ENCODE measurements around the gene GNAI3. TPM values are rescaled to one million over a fixed set of nuclear protein-coding genes. Genes with fewer than 3 reads are reported as not detected.

GNAI3 gene
- total and polyA plus RNA-seq, 4 donors = 2.7 to 10.4 (median 6.5) TPM

- Histone ChIP-seq H3K27me3 (ENCODE audit: control insufficient read depth in 3 of 3, insufficient read depth in 3 of 3, low read length in 2 of 3) (no peaks in the 10 kb centered on the region), H3K27ac (ENCODE audit: low read depth in 1 of 2, low read length in 1 of 2) (no peak overlapping the region), H3K9me3 (ENCODE audit: control insufficient read depth in 4 of 4, insufficient read depth in 3 of 4, low read length in 3 of 4) (no peaks in the 10 kb centered on the region), H3K4me3 (no peak overlapping the region), H3K4me1 (ENCODE audit: control insufficient read depth in 5 of 5, insufficient read depth in 5 of 5, low read length in 5 of 5) (no peaks in the 10 kb centered on the region), H3K36me3 (ENCODE audit: control insufficient read depth in 4 of 4, insufficient read depth in 4 of 4, low read length in 4 of 4) (peaks cover 7 to 60% (median 35%) of the 10 kb centered on the region in 4 donors), H3K9ac (ENCODE audit: insufficient read depth in 1 of 2, low read length in 2 of 2) (no peak overlapping the region)
- TF ChIP-seq CTCF (IDR thresholded peaks at IDR 0.05; ENCODE audit: control extremely low read depth, extremely low read depth) = no peak
- 61 to 72% methylated on average over 3 of the region's 3 CpGs for WGBS, 2 donors
- no peak for ATAC-seq (ENCODE audit: insufficient read depth, low FRiP score)
- no peak for DNase-seq
Measured at GRCh38 chr1:109589177-109589576, 40.8 kb downstream of the GNAI3 start.

GRCh38 chr1:109589679-109590078 is 41.3 kb downstream of the GNAI3 start:
- Histone ChIP-seq H3K27ac (ENCODE audit: low read depth in 1 of 2, low read length in 1 of 2) (no peak overlapping the region), H3K9me3 (ENCODE audit: control insufficient read depth in 4 of 4, insufficient read depth in 3 of 4, low read length in 3 of 4) (no peaks in the 10 kb centered on the region), H3K27me3 (ENCODE audit: control insufficient read depth in 3 of 3, insufficient read depth in 3 of 3, low read length in 2 of 3) (no peaks in the 10 kb centered on the region), H3K4me3 (no peak overlapping the region), H3K9ac (ENCODE audit: insufficient read depth in 1 of 2, low read length in 2 of 2) (no peak overlapping the region), H3K36me3 (ENCODE audit: control insufficient read depth in 4 of 4, insufficient read depth in 4 of 4, low read length in 4 of 4) (peaks cover 7 to 55% (median 32%) of the 10 kb centered on the region in 4 donors), H3K4me1 (ENCODE audit: control insufficient read depth in 5 of 5, insufficient read depth in 5 of 5, low read length in 5 of 5) (no peaks in the 10 kb centered on the region)
- no peak for DNase-seq
- no peak for ATAC-seq (ENCODE audit: insufficient read depth, low FRiP score)
- TF ChIP-seq CTCF (IDR thresholded peaks at IDR 0.05; ENCODE audit: control extremely low read depth, extremely low read depth) = no peak

DNA sequence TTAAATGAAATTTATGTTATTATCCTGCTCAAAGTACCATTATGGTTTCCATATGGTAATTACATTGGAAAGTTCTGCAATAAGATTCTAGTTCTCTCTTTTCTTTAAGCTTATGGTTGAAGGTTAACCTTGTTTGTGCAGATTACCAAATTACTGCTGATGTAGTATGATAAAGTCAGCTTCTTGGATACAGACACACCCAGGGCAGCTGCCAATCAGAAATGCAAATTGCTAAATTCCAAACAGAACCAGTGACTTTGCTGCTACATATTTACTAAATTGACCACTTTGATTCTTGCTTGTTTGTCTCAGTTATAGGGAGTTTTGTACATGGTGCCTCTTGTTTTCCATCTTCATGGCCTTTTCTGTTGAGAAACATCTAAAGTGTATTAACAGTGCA is 44.5 kb downstream of the GNAI3 start:
- Histone ChIP-seq H3K4me3 (no peak overlapping the region), H3K27me3 (ENCODE audit: control insufficient read depth in 3 of 3, insufficient read depth in 3 of 3, low read length in 2 of 3) (no peaks in the 10 kb centered on the region), H3K4me1 (ENCODE audit: control insufficient read depth in 5 of 5, insufficient read depth in 5 of 5, low read length in 5 of 5) (no peaks in the 10 kb centered on the region), H3K27ac (ENCODE audit: low read depth in 1 of 2, low read length in 1 of 2) (no peak overlapping the region), H3K9ac (ENCODE audit: insufficient read depth in 1 of 2, low read length in 2 of 2) (no peak overlapping the region), H3K36me3 (ENCODE audit: control insufficient read depth in 4 of 4, insufficient read depth in 4 of 4, low read length in 4 of 4) (peaks cover 4 to 28% (median 19%) of the 10 kb centered on the region in 4 donors), H3K9me3 (ENCODE audit: control insufficient read depth in 4 of 4, insufficient read depth in 3 of 4, low read length in 3 of 4) (no peaks in the 10 kb centered on the region)
- TF ChIP-seq CTCF (IDR thresholded peaks at IDR 0.05; ENCODE audit: control extremely low read depth, extremely low read depth) = no peak
- DNase-seq (no peak), ATAC-seq (ENCODE audit: insufficient read depth, low FRiP score) (no peak)

- Histone ChIP-seq H3K27ac (ENCODE audit: low read depth in 1 of 2, low read length in 1 of 2) (no peak overlapping the region), H3K4me1 (ENCODE audit: control insufficient read depth in 5 of 5, insufficient read depth in 5 of 5, low read length in 5 of 5) (no peaks in the 10 kb centered on the region), H3K9me3 (ENCODE audit: control insufficient read depth in 4 of 4, insufficient read depth in 3 of 4, low read length in 3 of 4) (no peaks in the 10 kb centered on the region), H3K36me3 (ENCODE audit: control insufficient read depth in 4 of 4, insufficient read depth in 4 of 4, low read length in 4 of 4) (peaks cover 3 to 25% (median 15%) of the 10 kb centered on the region in 4 donors), H3K4me3 (no peak overlapping the region), H3K9ac (ENCODE audit: insufficient read depth in 1 of 2, low read length in 2 of 2) (no peak overlapping the region), H3K27me3 (ENCODE audit: control insufficient read depth in 3 of 3, insufficient read depth in 3 of 3, low read length in 2 of 3) (no peaks in the 10 kb centered on the region)
- ATAC-seq (ENCODE audit: insufficient read depth, low FRiP score) (no peak), DNase-seq (no peak)
- WGBS, 2 donors = 89 to 90% methylated on average over 2 of the region's 2 CpGs
- no peak for TF ChIP-seq CTCF (IDR thresholded peaks at IDR 0.05; ENCODE audit: control extremely low read depth, extremely low read depth)
Measured at GRCh38 chr1:109595531-109595930, 47.1 kb downstream of the GNAI3 start.

Data from lung (tissue), 12 donors.